A204.1 (cell line): ENCODE measurements around the gene WNT3A.
"Not testable (repeated sequence)": the region's sequence is repeated elsewhere in the genome, so short reads cannot be mapped to it uniquely, and the experiment has no call there.

Experiments used
- FAIRE-seq: peaks from 2 replicates; lab custom pipeline; 2012; peaks lifted over from hg19 to GRCh38; lab: Jason Lieb, UNC

Gene WNT3A

GRCh38 chr1:228006786-228007048 is at the start of gene WNT3A:
WNT3A (plus strand) TSS chr1:228006998; CDS start chr1:228007129, 131 bp downstream.
- no peak for FAIRE-seq

GRCh38 chr1:227958617-227959324 is 48.0 kb upstream of the WNT3A start:
- FAIRE-seq, result no peak

GRCh38 chr1:227959325-227959860 is 47.4 kb upstream of the WNT3A start:
- FAIRE-seq, result no peak

GRCh38 chr1:227961651-227962466 is 44.9 kb upstream of the WNT3A start:
- no peak for FAIRE-seq

GRCh38 chr1:227966733-227967132 is 40.1 kb upstream of the WNT3A start:
- not testable (repeated sequence) for FAIRE-seq

- not testable (repeated sequence) for FAIRE-seq
Observed at GRCh38 chr1:227967815-227968214, 39.0 kb upstream of the WNT3A start.

- not testable (repeated sequence) for FAIRE-seq
Observed at GRCh38 chr1:227970076-227970995, 36.5 kb upstream of the WNT3A start.

- FAIRE-seq, result not testable (repeated sequence)
Observed at GRCh38 chr1:227971216-227971615, 35.6 kb upstream of the WNT3A start.

- FAIRE-seq, result not testable (repeated sequence)
Observed at GRCh38 chr1:227971643-227972282, 35.0 kb upstream of the WNT3A start.

- not testable (repeated sequence) for FAIRE-seq
Observed at GRCh38 chr1:227972283-227972679, 34.5 kb upstream of the WNT3A start.

- FAIRE-seq, result not testable (repeated sequence)
Observed at GRCh38 chr1:227972843-227973374, 33.9 kb upstream of the WNT3A start.

- not testable (repeated sequence) for FAIRE-seq
Observed at GRCh38 chr1:227973724-227974288, 33.0 kb upstream of the WNT3A start.

- FAIRE-seq, result not testable (repeated sequence)
Observed at GRCh38 chr1:227975583-227976283, 31.1 kb upstream of the WNT3A start.

GRCh38 chr1:227987181-227987580 is 19.6 kb upstream of the WNT3A start:
- FAIRE-seq, result no peak

GRCh38 chr1:227994632-227995300 is 12.0 kb upstream of the WNT3A start:
- FAIRE-seq, result no peak

- FAIRE-seq, result no peak
Observed at GRCh38 chr1:227996187-227996950, 10.4 kb upstream of the WNT3A start.

GRCh38 chr1:227998374-227999055 is 8.3 kb upstream of the WNT3A start:
- FAIRE-seq, result no peak
